ENCODE data around the gene KSR2.

DNA sequence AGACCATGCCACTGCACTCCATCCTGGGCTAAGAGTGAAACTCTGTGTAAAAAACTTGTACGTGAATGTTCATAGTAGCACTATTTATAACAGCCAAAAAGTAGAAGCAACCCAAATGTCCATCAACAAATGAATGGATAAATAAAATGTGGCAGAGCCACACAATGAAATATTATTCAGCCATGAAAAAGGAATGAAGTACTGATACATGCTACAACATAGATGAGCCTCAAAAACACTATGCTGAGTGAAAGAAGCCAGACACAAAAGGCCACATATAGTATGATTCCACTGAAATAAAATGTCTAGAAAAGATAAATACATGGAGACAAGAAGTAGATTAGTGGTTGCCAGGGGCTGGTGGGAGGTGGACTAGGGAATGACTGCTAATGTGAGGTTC lies 72.8 kb downstream of the KSR2 start:
- TF ChIP-seq, protein P1, sequence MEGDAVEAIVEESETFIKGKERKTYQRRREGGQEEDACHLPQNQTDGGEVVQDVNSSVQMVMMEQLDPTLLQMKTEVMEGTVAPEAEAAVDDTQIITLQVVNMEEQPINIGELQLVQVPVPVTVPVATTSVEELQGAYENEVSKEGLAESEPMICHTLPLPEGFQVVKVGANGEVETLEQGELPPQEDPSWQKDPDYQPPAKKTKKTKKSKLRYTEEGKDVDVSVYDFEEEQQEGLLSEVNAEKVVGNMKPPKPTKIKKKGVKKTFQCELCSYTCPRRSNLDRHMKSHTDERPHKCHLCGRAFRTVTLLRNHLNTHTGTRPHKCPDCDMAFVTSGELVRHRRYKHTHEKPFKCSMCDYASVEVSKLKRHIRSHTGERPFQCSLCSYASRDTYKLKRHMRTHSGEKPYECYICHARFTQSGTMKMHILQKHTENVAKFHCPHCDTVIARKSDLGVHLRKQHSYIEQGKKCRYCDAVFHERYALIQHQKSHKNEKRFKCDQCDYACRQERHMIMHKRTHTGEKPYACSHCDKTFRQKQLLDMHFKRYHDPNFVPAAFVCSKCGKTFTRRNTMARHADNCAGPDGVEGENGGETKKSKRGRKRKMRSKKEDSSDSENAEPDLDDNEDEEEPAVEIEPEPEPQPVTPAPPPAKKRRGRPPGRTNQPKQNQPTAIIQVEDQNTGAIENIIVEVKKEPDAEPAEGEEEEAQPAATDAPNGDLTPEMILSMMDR (IDR thresholded peaks at IDR 0.05) = no peak
- TF ChIP-seq POLR2A (IDR thresholded peaks at IDR 0.05) = no peak
